Measurements from ENCODE around the gene AMER3. TPM values are rescaled to one million over a fixed set of nuclear protein-coding genes. Genes with fewer than 3 reads are reported as not detected.
A peak's percentile ranks its signal among the peaks of the same experiment; 100 is the strongest.

Gene AMER3
- total RNA-seq, 1 donor from 2014 or later: not detected

DNA sequence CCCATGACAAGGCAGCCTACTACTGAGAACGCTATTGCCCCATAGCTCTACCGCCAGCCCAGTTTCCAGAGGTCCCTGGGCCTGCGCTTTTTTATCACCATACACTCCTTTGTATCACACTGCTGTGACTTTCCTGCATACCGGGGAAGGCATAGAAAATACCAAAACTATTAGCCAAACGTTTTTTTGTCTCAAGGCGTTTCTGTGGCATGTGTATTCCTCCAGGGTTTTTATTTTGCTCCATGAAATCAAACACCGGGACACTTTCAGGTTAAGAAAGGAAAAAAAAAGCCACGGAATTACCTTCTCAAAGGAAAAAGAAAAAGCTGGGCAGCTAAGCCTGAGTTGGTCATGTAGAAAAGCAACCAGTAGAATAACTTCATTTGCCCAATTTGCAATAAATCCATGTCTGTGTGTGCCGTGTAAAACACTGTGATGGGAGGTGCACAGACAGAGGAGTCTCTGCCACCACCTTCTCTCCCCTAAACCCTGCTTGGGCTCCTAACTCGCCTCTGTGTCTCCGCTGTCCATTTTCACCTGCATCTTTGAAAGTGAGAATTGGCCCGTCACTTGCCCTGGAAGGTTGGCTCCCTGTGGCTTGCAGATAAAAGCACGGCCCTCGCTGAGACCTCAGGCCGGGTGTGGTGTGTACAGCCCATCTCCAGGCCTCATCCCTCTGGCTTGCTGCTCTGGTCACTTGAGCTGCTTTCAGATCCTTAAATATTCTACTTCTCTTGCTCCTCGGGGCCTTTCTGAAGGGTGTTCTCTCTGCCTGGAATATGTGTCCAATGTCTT, 1.7 kb downstream of the AMER3 start:
- Histone ChIP-seq H3K27me3 (peaks cover 11% of the 10 kb centered on the region), H3K4me3 (no peak overlapping the region), H3K27ac (no peak overlapping the region), H3K9me3 (no peaks in the 10 kb centered on the region), H3K4me1 (no peaks in the 10 kb centered on the region), H3K36me3 (no peaks in the 10 kb centered on the region)
- peak in 1 of 2 donors; percentile 39 for DNase-seq (ENCODE audit: low spot score in 2 of 2)
- intact Hi-C loops (cut with DNase I): no loop called here
- TF ChIP-seq, protein P1, sequence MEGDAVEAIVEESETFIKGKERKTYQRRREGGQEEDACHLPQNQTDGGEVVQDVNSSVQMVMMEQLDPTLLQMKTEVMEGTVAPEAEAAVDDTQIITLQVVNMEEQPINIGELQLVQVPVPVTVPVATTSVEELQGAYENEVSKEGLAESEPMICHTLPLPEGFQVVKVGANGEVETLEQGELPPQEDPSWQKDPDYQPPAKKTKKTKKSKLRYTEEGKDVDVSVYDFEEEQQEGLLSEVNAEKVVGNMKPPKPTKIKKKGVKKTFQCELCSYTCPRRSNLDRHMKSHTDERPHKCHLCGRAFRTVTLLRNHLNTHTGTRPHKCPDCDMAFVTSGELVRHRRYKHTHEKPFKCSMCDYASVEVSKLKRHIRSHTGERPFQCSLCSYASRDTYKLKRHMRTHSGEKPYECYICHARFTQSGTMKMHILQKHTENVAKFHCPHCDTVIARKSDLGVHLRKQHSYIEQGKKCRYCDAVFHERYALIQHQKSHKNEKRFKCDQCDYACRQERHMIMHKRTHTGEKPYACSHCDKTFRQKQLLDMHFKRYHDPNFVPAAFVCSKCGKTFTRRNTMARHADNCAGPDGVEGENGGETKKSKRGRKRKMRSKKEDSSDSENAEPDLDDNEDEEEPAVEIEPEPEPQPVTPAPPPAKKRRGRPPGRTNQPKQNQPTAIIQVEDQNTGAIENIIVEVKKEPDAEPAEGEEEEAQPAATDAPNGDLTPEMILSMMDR (IDR thresholded peaks at IDR 0.05): no peak

DNA sequence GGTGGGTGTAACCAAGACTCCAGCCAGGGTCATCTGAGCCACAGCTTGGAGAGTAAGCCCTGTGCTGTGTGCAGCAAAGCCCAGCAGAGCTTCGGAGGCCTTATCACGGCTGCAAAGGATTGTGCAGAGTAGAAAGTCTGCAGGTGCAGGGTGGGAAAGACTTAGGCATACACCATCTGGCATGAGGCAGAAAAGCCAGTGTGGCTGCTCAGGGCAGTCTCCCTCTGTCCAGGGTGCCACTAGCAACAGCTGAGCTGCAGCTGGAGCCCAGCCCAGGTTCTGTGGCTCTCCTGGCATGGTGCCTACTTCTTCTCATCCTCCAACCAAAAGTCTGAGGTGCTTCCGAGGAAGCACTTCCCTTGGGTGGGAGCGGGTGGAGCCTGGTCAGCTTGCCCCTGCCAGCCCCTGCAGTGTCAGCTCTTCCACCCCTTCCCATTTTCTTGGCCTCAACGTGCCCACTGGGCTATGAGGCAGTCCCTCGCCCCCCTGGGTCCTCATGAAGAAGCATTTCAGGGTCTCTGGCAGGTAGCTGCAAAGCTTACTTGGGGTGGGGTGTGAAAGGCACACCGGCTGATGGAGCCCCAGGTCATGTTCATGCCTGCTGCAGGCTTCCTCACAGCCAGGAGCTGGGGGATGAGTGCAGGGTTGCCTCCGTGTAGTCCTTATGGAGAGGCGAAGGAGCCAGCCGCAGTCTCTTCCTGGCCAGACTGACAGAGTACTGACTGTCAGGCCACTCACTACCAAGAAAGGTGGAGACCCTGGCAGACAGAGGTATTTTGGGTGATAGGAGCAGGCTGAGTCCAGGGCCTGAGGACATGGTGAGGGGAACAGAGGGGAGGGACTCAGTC, 4.8 kb downstream of the AMER3 start:
- Histone ChIP-seq H3K9me3 (no peaks in the 10 kb centered on the region), H3K4me3 (no peak overlapping the region), H3K27me3 (peaks cover 11% of the 10 kb centered on the region), H3K36me3 (no peaks in the 10 kb centered on the region), H3K4me1 (no peaks in the 10 kb centered on the region), H3K27ac (no peak overlapping the region)
- intact Hi-C loops (cut with DNase I): no loop called here
- DNase-seq (ENCODE audit: low spot score in 2 of 2): no peak
- TF ChIP-seq, protein P1 (IDR thresholded peaks at IDR 0.05): no peak

DNA sequence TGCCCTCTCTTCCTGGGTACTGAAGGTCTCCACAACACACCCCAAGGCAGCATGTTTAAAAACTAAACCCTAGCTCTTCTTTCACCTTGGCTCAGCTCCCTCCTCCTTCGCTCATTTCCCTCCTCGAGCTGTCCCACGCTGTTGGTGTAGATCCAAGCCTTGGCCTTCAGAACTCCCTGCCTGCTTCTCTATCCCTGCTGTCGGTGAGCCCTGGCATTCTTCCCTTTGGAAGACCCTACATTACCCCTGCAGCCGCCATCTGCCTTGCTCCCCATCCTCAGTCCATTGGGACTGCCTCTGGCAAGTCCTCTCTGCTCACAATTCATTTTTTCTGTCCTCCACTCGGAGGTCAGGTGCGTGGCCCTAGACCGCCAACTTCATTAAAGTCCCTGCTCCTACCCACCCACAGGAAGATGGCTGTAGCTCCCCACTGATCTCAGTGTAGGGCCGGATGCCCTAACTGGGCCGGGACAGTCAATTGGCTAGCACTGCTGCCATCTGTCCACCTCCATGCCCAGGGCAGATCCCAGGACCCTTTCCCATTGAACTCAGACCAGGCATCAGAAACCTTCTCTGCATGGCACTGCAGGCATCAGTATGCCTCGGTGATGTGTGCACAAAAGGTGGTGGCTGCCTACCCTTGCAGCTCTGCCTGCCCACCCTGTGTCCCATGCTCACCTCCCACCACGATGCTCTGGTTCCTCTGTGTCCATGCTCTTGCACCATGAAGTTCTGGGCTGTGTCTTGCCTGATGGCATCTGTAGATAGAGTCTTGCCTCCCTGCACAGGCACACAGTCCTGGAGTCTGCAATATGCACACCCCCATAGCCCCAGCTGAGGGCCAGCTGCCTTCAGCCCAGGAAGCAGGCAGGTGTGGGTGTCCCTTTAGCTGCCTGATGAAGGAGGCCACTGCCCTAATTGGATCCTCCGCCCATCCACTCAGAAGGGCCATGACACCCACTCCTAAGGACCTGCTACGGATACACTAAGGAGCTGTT, 5.7 kb downstream of the AMER3 start:
- intact Hi-C loops (cut with DNase I): no loop called here
- Histone ChIP-seq H3K4me3 (no peak overlapping the region), H3K36me3 (no peaks in the 10 kb centered on the region), H3K9me3 (no peaks in the 10 kb centered on the region), H3K27me3 (peaks cover 11% of the 10 kb centered on the region), H3K27ac (no peak overlapping the region), H3K4me1 (no peaks in the 10 kb centered on the region)
- peak in 1 of 2 donors; percentile 44 for DNase-seq (ENCODE audit: low spot score in 2 of 2)
- TF ChIP-seq, protein P1 (IDR thresholded peaks at IDR 0.05): no peak

DNA sequence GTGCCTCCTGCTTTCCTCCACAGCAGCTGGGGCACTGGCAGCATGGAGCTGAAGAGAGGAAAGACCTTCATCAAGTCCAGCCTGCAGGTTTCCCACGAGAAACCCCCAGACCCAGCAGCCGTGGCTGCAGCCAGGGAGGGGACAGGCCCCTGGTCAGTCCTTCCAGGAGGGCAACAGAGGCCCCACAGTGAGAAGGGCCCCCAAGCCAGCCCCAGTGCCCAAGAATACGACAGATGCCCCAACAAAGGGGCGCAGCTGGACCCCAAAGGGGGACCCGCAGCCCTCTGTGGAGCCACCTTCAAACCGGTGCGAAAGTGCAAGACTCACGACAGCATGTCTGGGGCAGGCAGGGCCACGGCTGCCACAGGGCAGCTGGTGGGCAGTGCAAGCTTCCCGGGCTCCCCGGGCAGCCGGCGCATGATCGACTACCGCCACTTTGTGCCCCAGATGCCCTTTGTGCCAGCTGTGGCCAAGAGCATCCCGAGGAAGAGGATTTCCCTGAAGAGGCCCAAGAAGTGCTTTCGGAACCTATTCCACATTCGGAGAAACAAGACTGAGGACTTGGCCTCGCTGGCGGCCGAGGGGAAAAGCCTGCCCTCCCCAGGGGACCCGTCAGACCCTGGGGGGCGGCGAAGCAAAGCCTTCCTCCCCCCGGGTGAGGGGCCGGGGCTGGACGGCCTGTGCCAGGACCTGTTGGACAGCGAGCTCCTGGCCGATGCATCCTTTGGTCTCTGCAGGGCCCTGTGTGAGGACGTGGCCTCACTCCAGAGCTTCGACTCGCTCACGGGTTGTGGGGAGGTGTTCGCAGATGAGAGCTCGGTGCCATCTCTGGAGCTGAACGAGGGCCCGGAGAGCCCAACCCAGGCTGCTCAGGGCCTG, 6.9 kb downstream of the AMER3 start:
- intact Hi-C loops (cut with DNase I): no loop called here
- TF ChIP-seq, protein P1 (IDR thresholded peaks at IDR 0.05): no peak
- Histone ChIP-seq H3K4me3 (no peak overlapping the region), H3K27ac (no peak overlapping the region), H3K4me1 (no peaks in the 10 kb centered on the region), H3K36me3 (no peaks in the 10 kb centered on the region), H3K27me3 (peaks cover 1% of the 10 kb centered on the region), H3K9me3 (no peaks in the 10 kb centered on the region)
- peak in 1 of 2 donors; percentile 37 for DNase-seq (ENCODE audit: low spot score in 2 of 2)

All from ascending aorta (tissue), 2 donors.